ENCODE data around the gene FXYD2. TPM values are rescaled to one million over a fixed set of nuclear protein-coding genes. Genes with fewer than 3 reads are reported as not detected.

Gene FXYD2
- total RNA-seq, 2 donors from 2014 or later, result 1.6 to 4.8 TPM

DNA sequence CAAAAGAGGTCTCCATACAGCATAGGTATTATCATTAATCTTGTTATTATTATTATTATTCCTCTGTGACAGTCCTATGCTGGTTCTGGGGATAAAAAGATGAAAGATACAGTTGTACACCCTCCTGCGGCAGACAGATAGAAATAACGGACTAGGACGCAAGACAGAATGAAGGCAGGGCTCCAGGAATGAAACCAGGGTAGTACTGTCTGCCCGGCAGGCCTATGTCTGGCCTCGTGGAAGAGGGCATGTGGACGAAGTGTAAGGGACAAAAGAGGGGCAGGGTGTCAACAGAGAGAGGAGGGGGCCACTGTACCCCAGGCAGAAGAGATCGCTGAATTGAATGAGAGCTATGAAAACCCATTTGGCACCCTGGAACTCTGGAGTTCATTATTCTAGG is 52.7 kb downstream of the FXYD2 start:
- ATAC-seq (no peak), DNase-seq (ENCODE audit: low spot score in 2 of 2) (no peak)
- no peak overlapping the region for H3K27ac Mint-ChIP-seq
- H3K36me3 Mint-ChIP-seq, result no peaks in the 10 kb centered on the region
- no peaks in the 10 kb centered on the region for H3K9me3 Mint-ChIP-seq

DNA sequence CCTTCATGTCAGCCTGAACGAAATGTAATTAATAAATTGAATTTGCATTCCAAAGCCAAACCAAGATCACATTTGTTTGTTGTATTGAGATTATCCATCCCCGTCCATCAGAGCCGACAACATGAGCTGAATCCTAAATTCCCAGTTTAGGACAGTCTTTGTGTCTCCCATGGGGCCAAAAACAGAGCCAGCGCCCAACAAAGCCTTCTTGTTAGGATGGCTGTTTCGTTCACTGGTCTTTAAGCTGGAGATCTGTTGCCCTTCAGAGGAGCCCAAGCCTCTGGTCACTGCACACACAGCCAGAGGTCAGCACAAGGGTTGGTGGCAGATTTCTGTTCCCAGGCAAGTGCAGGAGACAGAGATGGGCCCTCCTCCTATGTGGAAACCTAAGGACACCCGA is 53.3 kb downstream of the FXYD2 start:
- no peak for DNase-seq (ENCODE audit: low spot score in 2 of 2)
- no peaks in the 10 kb centered on the region for H3K36me3 Mint-ChIP-seq
- no peak overlapping the region for H3K27ac Mint-ChIP-seq
- no peaks in the 10 kb centered on the region for H3K9me3 Mint-ChIP-seq
- ATAC-seq, result no peak

GRCh38 chr11:117770061-117770460 is 54.5 kb downstream of the FXYD2 start:
- Mint-ChIP-seq H3K9me3 (no peaks in the 10 kb centered on the region), H3K36me3 (no peaks in the 10 kb centered on the region), H3K27ac (no peak overlapping the region)
- DNase-seq (ENCODE audit: low spot score in 2 of 2), result no peak
- no peak for ATAC-seq

Other genes with a start within 250 kb of the FXYD2 start
- 1 to 10 TPM; 2.5 to 5.0 TPM for gene DSCAML1, start 27.5 kb downstream of the FXYD2 start, total RNA-seq
- under 1 TPM in 1 of 2 donors, not detected in 1; 0.31 TPM for gene FXYD6, start 51.9 kb upstream of the FXYD2 start, total RNA-seq
- gene TMPRSS13, start 104.7 kb upstream of the FXYD2 start, total RNA-seq, result 1 to 10 TPM in 1 of 2 donors, under 1 TPM in 1; 0.39 to 1.8 TPM
- 10 to 100 TPM; 31.6 to 32.2 TPM for gene IL10RA, start 161.7 kb upstream of the FXYD2 start, total RNA-seq

Measured in activated naive CD4-positive, alpha-beta T cell treated with anti-CD3 and anti-CD28 coated beads, Interleukin-2, amount 50 U/mL, for 72 hours (primary cell).